Jurkat, Clone E6-1 (cell line): ENCODE data around the gene MUC3A. TPM values are rescaled to one million over a fixed set of nuclear protein-coding genes. Genes with fewer than 3 reads are reported as not detected.
"Not testable (repeated sequence)": the region's sequence is repeated elsewhere in the genome, so short reads cannot be mapped to it uniquely, and the experiment has no call there.

Experiments used
- DNase-seq: peaks from one replicate; pipeline ENCODE4 v3.0.0-alpha.2; 2011; ENCODE audit warnings: low read depth, low spot score
- H3K4me3 ChIP-seq: 2 replicates; pipeline ENCODE4 v1.5.1; 2011; ENCODE audit warnings: mild to moderate bottlenecking, low read length, control low read depth, moderate library complexity
- polyA plus RNA-seq: library from polyadenylated mRNA; unstranded; fragments of >200 nt; gene quantifications from one replicate; pipeline ENCODE4 v1.2.1, GENCODE V29; 2012; ENCODE audit warnings: missing spikeins; ENCODE audit not compliant: insufficient read length, insufficient read depth

The MUC3A gene
- polyA plus RNA-seq = not detected

- no peak within 1 kb of the TSS for H3K4me3 ChIP-seq
- no peak for DNase-seq
Measured at GRCh38 chr7:100949227-100949932, at the start of gene MUC3A. MUC3A (plus strand) TSS chr7:100949534; CDS start chr7:100949625, 91 bp downstream.

DNA sequence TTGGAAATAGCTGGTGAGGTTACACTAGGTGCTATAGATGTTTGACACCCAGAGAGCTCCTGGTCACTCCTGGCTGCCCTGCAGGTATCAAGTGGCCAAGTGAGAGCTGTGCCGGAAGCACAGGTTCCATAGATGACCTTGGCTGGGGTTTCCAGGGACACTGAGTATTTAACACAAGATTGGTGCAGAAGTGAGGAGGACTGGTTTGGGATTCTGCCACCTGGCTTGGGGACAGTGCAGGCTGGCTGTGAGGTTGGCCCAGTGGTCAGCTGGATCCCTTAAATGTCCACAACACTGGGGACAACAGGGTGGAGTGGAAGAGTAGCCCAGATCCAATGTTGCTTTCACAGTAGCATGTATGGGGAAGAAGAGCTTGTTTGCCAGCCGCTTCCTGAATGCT is 48.4 kb upstream of the MUC3A start:
- no peak for DNase-seq
- no peak overlapping the region for H3K4me3 ChIP-seq

DNA sequence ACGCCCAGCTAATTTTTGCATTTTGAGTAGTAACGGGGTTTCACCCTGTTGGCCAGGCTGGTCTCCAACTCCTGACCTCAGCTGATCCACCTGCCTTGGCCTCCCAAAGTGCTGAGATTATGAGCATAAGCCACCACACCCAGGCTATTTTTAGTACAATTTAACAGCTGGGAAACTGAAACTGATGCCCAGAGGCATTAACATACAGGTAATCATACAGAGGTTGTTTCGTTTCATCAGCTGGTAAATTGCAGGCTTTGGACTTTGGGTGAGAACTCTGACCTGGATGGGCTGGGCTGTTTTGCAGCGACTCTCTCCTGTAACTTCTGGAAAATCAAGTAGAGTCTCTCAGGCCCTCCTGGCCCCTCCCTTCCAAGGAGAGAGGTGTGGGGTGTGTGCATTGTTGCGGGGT is 47.4 kb upstream of the MUC3A start:
- no peak overlapping the region for H3K4me3 ChIP-seq
- DNase-seq = no peak

DNA sequence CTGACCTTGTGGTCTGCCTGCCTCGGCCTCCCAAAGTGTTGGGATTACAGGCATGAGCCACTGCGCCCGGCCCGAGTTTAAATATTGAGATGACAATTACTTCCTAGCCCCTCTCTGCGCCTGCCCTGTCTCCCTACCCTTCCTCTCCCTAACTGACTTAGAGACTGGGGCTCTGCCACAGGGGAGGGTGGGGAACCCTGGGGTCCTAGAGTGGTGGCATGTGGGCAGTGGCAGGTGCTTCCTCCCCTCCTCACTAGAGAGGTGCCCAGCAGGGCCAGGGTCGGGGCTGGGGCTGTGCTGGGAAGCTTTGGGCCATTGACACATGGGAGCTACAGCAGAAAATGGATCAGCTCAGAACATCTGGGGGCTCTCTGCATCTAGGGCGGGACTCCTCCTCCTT is 46.7 kb upstream of the MUC3A start:
- no peak for DNase-seq
- no peak overlapping the region for H3K4me3 ChIP-seq

DNA sequence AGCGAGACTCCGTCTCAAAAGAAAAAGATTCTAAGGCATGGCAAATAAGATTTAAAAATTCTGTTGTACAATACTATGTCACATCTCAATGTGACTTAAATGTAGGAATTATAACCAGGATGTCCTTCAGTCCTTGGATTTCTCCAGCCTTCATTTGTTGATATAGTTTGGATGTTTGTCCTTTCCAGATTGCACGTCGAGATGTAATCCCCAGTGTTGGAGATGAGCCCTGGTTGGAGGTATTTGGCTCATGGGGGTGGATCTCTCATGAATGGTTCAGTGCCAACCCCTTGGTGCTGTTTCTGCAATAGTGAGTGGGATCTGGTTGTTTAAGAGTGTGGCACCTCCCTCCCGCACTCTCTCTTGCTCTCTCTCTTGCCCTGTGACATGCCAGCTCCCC is 40.8 kb upstream of the MUC3A start:
- DNase-seq = no peak

GRCh38 chr7:100910443-100910842 is 38.9 kb upstream of the MUC3A start:
- H3K4me3 ChIP-seq, DNase-seq: not testable (repeated sequence)

More for the DNA sequence above, 40.8 kb upstream of the MUC3A start:
- no peak overlapping the region for H3K4me3 ChIP-seq

GRCh38 chr7:100911484-100911883 is 37.9 kb upstream of the MUC3A start:
- no peak overlapping the region for H3K4me3 ChIP-seq
- DNase-seq = no peak

DNA sequence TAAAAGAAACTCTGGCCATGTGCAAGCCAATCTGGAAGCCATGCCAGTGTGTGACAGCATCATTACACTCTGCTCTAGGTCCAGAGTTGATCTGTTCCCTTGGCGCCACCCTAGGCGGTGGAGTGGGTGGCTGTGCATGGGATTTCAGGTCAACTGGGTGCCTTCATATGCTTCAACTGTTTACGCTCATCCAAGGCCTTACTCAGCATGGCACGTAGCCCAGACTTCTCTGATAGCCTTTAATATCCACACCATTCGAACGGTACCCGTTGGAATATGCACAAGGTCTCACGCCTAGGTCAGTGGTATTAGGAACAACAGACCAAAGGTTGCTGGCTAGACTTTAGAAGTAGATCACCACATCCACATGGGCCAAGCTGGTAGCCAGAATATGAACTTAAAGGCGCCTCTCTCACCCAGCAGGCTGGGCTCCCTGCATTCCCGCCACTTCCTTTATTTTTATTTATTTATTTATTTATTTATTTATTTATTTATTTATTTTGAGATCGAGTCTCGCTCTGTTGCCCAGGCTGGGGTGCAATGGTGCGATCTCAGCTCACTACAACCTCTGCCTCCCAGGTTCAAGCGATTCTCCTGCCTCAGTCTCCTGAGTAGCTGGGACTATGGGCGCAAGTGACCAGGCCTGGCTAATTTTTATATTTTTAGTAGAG is 35.0 kb upstream of the MUC3A start:
- H3K4me3 ChIP-seq = no peak overlapping the region
- no peak for DNase-seq

- no peak for DNase-seq
Measured at GRCh38 chr7:100914879-100915447, 34.4 kb upstream of the MUC3A start.

DNA sequence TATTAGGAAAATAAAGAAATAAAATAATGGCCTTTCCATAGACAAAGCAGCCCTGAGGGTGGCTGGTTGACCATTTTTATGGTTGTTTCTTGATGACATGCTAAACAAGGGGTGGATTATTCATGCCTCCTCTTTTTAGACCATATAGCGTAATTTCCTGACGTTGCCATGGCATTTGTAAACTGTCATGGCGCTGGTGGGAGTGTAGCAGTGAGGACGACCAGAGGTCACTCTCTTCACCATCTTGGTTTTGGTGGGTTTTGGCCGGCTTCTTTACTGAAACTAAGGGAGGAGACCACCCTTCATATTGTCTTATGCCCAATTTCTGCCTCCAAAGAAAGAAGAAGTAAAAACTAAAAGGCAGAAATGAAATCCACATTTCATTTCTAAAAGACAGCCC is 30.0 kb upstream of the MUC3A start:
- not testable (repeated sequence) for H3K4me3 ChIP-seq, DNase-seq

More at GRCh38 chr7:100914879-100915447, 34.4 kb upstream of the MUC3A start:
- no peak overlapping the region for H3K4me3 ChIP-seq

DNA sequence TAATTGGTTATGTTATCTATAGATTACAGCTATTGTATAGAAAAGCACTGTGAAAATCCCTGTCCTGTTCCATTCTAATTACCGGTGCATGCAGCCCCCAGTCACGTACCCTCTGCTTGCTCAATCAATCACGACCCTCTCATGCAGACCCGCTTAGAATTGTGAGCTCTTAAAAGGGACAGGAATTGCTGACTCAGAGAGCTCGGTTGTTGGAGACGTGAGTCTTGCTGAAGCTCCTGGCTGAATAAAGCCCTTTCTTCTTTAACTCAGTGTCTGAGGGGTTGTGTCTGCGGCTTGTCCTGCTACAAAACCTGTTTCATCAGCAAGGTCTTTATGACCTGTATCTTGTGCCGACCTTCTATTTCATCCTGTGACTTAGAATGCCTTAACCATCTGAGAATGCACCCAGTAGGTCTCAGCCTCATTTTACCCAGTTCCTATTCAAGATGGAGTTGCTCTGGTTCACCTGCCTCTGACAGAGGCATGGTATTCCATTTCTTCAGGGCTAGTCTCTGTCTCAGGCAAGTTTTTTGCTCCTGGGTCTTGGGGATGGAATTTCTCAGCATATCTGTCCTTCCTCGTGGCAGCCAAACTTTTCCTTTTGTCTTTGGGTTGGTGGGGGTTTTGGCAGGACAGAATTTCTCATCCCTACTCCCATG is 29.4 kb upstream of the MUC3A start:
- not testable (repeated sequence) for DNase-seq, H3K4me3 ChIP-seq

DNA sequence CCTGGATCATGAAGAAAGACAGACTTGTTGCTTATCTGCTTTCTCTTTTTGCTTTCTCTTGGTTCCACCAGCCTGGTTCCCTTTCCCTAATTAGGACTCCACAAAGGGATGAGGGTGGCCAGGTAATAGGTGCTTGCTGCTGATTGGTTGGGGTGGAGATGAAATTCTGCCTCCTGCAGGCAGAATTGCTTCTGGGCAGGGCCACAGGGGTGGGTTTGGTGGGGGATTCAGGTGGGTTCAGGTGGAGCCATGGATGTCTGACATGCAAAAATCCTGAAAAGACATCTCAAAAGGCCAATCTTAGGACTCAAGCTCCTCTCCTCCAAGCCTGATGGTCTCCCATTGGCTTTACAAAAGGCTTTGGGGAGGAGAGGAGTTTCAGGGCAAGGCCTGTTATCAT is 28.3 kb upstream of the MUC3A start:
- H3K4me3 ChIP-seq = no peak overlapping the region

DNA sequence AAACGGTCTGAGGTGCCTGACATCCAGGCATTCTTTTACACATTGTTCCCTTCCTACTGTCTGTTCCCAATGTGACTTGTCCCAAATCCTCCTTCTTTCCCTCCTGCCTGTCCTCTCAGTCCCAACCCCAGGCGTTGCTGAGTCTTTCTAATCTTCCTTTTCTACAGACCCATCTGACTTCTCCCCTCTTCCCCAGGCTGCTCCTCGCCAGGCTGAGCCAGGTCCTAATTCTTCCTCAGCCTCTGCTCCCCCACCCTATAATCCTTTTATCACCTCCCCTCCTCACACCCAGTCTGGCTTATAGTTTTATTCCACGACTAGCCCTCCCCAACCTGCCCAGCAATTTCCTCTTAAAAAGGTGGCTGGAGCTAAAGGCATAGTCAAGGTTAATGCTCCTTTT is 25.7 kb upstream of the MUC3A start:
- H3K4me3 ChIP-seq, DNase-seq: not testable (repeated sequence)

More for the DNA sequence above, 28.3 kb upstream of the MUC3A start:
- DNase-seq = no peak

GRCh38 chr7:100929808-100930174 is 19.5 kb upstream of the MUC3A start:
- no peak for DNase-seq
- no peak overlapping the region for H3K4me3 ChIP-seq

- H3K4me3 ChIP-seq = no peak overlapping the region
- no peak for DNase-seq
Measured at GRCh38 chr7:100933734-100934133, 15.6 kb upstream of the MUC3A start.

GRCh38 chr7:100935381-100935780 is 14.0 kb upstream of the MUC3A start:
- H3K4me3 ChIP-seq, DNase-seq: not testable (repeated sequence)

DNA sequence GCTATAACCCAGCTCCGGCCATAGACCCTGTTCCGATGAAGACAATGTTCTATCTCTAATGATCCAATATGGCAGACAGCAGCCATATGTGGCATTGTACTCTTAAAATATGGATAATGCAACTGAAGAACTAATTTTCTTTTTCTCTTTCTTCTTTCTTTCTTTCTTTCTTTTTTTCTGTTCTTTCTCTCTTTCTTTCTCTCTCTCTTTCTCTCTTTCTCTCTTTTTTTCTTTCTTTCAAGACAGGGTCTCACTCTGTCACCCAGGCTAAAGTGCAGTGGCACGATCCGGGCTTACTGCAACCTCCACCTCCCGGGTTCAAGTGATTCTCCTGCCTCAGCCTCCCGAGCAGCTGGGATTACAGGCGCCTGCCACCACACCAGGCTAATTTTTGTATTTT is 13.2 kb upstream of the MUC3A start:
- H3K4me3 ChIP-seq = not testable (repeated sequence)

DNA sequence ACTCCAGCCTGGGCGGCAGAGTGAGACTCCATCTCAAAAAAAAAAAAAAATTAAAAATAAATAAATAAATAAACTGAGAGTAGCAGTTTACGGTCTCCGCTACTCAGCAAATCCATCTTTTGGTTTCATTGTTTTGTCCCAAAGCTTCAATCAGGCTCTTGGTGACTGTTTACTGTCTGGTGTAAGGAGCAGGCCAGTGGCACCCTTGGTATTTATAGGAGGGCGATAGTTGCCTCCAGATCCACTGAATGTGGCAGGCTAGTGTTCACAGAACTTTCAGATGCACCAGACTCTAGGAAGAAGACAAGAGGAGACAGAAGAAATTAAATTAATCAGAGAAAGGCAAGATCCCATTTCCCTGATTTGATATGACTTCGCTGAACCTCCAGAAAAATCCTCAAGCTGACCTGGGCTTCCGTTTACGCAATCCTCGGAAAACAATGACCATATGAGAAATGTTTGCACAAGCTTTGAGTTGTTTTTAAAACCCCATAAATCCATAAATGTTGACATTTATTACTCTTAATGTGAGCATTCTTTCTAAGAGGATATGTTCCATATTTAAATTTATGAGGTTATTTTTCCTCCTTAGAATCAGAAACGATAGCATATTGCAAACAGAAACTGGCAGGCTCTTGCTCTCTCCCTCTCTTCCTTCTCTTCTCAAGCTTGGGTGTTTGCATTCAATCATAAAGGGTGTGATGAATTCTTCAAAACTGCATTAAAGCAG is 7.1 kb upstream of the MUC3A start:
- no peak overlapping the region for H3K4me3 ChIP-seq
- DNase-seq = no peak

More for the DNA sequence above, 13.2 kb upstream of the MUC3A start:
- not testable (repeated sequence) for DNase-seq

- H3K4me3 ChIP-seq = no peak overlapping the region
- no peak for DNase-seq
Measured at GRCh38 chr7:100943693-100944092, 5.6 kb upstream of the MUC3A start.
